ENCODE data around the gene CAMTA1. TPM values are rescaled to one million over a fixed set of nuclear protein-coding genes. Genes with fewer than 3 reads are reported as not detected.

Gene CAMTA1
- polyA plus RNA-seq, 2 donors: 61.1 to 75.0 TPM

DNA sequence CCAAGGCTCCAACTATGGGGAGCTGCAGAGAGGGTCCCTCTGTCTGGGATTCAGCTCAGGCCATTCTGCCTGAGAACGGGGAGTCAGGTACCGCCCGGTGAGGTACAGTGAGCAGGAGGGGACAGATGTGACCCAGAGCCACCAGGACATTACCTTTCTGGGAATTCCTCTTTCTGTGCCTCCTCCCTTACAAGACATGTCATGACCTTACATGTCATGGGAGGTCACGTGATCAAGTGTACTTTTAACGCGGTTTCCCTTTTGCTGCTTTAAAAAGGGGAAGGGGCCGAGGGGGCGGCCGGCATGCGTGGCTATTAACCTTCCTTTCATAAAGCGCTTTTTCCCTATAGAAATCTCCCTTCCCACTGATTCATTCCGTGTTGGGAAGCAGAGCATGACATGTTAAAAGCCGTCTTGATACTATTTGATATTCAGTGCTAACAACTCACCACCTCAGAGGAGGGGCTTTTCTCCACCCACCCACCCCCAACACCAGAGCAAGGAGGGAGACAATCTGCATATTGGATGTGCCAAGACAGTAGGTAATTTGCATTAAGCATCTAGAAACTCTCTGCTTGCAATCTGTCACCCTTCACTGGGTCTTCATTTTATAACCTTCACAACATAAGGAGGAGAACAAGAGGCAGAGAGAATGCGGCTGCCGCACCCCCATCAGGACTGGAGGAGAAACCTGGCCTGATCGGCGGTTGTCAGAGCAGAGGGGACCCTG lies 872.2 kb downstream of the CAMTA1 start:
- H3K36me3 ChIP-seq (ENCODE audit: control insufficient read depth in 2 of 2, insufficient read depth in 2 of 2, low read length in 1 of 2): no peaks in the 10 kb centered on the region
- H3K27me3 ChIP-seq (ENCODE audit: control insufficient read depth in 1 of 2, insufficient read depth in 2 of 2, low read length in 2 of 2): no peaks in the 10 kb centered on the region
- H3K4me1 ChIP-seq (ENCODE audit: control insufficient read depth in 2 of 2, insufficient read depth in 2 of 2, low read length in 1 of 2): no peaks in the 10 kb centered on the region
- no peak overlapping the region for H3K4me3 ChIP-seq (ENCODE audit: low read depth in 1 of 2, low read length in 2 of 2)
- H3K27ac ChIP-seq (ENCODE audit: low read depth in 2 of 2, low read length in 1 of 2): no peak overlapping the region
- WGBS, 2 donors: 66 to 72% methylated on average over 17 of the region's 17 CpGs
- no peaks in the 10 kb centered on the region for H3K9me3 ChIP-seq (ENCODE audit: control insufficient read depth in 2 of 2, insufficient read depth in 1 of 2, low read depth in 1 of 2, low read length in 1 of 2)

GRCh38 chr1:7658099-7658498 lies 872.8 kb downstream of the CAMTA1 start:
- 81 to 85% methylated on average over 7 of the region's 7 CpGs for WGBS, 2 donors
- Histone ChIP-seq H3K4me3 (ENCODE audit: low read depth in 1 of 2, low read length in 2 of 2) (no peak overlapping the region), H3K36me3 (ENCODE audit: control insufficient read depth in 2 of 2, insufficient read depth in 2 of 2, low read length in 1 of 2) (no peaks in the 10 kb centered on the region), H3K27me3 (ENCODE audit: control insufficient read depth in 1 of 2, insufficient read depth in 2 of 2, low read length in 2 of 2) (no peaks in the 10 kb centered on the region), H3K27ac (ENCODE audit: low read depth in 2 of 2, low read length in 1 of 2) (no peak overlapping the region), H3K4me1 (ENCODE audit: control insufficient read depth in 2 of 2, insufficient read depth in 2 of 2, low read length in 1 of 2) (no peaks in the 10 kb centered on the region), H3K9me3 (ENCODE audit: control insufficient read depth in 2 of 2, insufficient read depth in 1 of 2, low read depth in 1 of 2, low read length in 1 of 2) (no peaks in the 10 kb centered on the region)

- Histone ChIP-seq H3K9me3 (ENCODE audit: control insufficient read depth in 2 of 2, insufficient read depth in 1 of 2, low read depth in 1 of 2, low read length in 1 of 2) (no peaks in the 10 kb centered on the region), H3K36me3 (ENCODE audit: control insufficient read depth in 2 of 2, insufficient read depth in 2 of 2, low read length in 1 of 2) (no peaks in the 10 kb centered on the region), H3K27me3 (ENCODE audit: control insufficient read depth in 1 of 2, insufficient read depth in 2 of 2, low read length in 2 of 2) (no peaks in the 10 kb centered on the region), H3K4me1 (ENCODE audit: control insufficient read depth in 2 of 2, insufficient read depth in 2 of 2, low read length in 1 of 2) (no peaks in the 10 kb centered on the region), H3K27ac (ENCODE audit: low read depth in 2 of 2, low read length in 1 of 2) (no peak overlapping the region), H3K4me3 (ENCODE audit: low read depth in 1 of 2, low read length in 2 of 2) (no peak overlapping the region)
- WGBS, 2 donors: 83 to 87% methylated on average over 6 of the region's 6 CpGs
Measured at GRCh38 chr1:7659514-7659913, 874.3 kb downstream of the CAMTA1 start.

DNA sequence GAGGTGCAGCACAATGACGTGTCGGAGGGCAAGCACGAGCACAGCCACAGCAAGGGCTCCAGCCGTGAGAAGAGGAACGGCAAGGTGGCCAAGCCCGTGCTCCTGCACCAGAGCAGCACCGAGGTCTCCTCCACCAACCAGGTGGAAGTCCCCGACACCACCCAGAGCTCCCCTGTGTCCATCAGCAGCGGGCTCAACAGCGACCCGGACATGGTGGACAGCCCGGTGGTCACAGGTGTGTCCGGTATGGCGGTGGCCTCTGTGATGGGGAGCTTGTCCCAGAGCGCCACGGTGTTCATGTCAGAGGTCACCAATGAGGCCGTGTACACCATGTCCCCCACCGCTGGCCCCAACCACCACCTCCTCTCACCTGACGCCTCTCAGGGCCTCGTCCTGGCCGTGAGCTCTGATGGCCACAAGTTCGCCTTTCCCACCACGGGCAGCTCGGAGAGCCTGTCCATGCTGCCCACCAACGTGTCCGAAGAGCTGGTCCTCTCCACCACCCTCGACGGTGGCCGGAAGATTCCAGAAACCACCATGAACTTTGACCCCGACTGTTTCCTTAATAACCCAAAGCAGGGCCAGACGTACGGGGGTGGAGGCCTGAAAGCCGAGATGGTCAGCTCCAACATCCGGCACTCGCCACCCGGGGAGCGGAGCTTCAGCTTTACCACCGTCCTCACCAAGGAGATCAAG lies 878.3 kb downstream of the CAMTA1 start:
- Histone ChIP-seq H3K36me3 (ENCODE audit: control insufficient read depth in 2 of 2, insufficient read depth in 2 of 2, low read length in 1 of 2) (no peaks in the 10 kb centered on the region), H3K9me3 (ENCODE audit: control insufficient read depth in 2 of 2, insufficient read depth in 1 of 2, low read depth in 1 of 2, low read length in 1 of 2) (no peaks in the 10 kb centered on the region), H3K27me3 (ENCODE audit: control insufficient read depth in 1 of 2, insufficient read depth in 2 of 2, low read length in 2 of 2) (no peaks in the 10 kb centered on the region), H3K4me3 (ENCODE audit: low read depth in 1 of 2, low read length in 2 of 2) (no peak overlapping the region), H3K27ac (ENCODE audit: low read depth in 2 of 2, low read length in 1 of 2) (no peak overlapping the region), H3K4me1 (ENCODE audit: control insufficient read depth in 2 of 2, insufficient read depth in 2 of 2, low read length in 1 of 2) (peaks cover 0 to 3% of the 10 kb centered on the region in 2 donors)
- WGBS, 2 donors: 91% methylated on average over 38 of the region's 38 CpGs

- 87 to 90% methylated on average over 46 to 48 of the region's 48 CpGs for WGBS, 2 donors
- no peaks in the 10 kb centered on the region for H3K36me3 ChIP-seq (ENCODE audit: control insufficient read depth in 2 of 2, insufficient read depth in 2 of 2, low read length in 1 of 2)
- H3K4me1 ChIP-seq (ENCODE audit: control insufficient read depth in 2 of 2, insufficient read depth in 2 of 2, low read length in 1 of 2): peaks cover 0 to 3% of the 10 kb centered on the region in 2 donors
- H3K27ac ChIP-seq (ENCODE audit: low read depth in 2 of 2, low read length in 1 of 2): no peak overlapping the region
- no peaks in the 10 kb centered on the region for H3K27me3 ChIP-seq (ENCODE audit: control insufficient read depth in 1 of 2, insufficient read depth in 2 of 2, low read length in 2 of 2)
- no peak overlapping the region for H3K4me3 ChIP-seq (ENCODE audit: low read depth in 1 of 2, low read length in 2 of 2)
- no peaks in the 10 kb centered on the region for H3K9me3 ChIP-seq (ENCODE audit: control insufficient read depth in 2 of 2, insufficient read depth in 1 of 2, low read depth in 1 of 2, low read length in 1 of 2)
Measured at GRCh38 chr1:7664147-7664892, 879.1 kb downstream of the CAMTA1 start.

GRCh38 chr1:7664893-7665250 lies 879.6 kb downstream of the CAMTA1 start:
- Histone ChIP-seq H3K4me3 (ENCODE audit: low read depth in 1 of 2, low read length in 2 of 2) (no peak overlapping the region), H3K36me3 (ENCODE audit: control insufficient read depth in 2 of 2, insufficient read depth in 2 of 2, low read length in 1 of 2) (no peaks in the 10 kb centered on the region), H3K4me1 (ENCODE audit: control insufficient read depth in 2 of 2, insufficient read depth in 2 of 2, low read length in 1 of 2) (peaks cover 0 to 7% of the 10 kb centered on the region in 2 donors), H3K27ac (ENCODE audit: low read depth in 2 of 2, low read length in 1 of 2) (no peak overlapping the region), H3K27me3 (ENCODE audit: control insufficient read depth in 1 of 2, insufficient read depth in 2 of 2, low read length in 2 of 2) (no peaks in the 10 kb centered on the region), H3K9me3 (ENCODE audit: control insufficient read depth in 2 of 2, insufficient read depth in 1 of 2, low read depth in 1 of 2, low read length in 1 of 2) (no peaks in the 10 kb centered on the region)
- 90 to 93% methylated on average over 21 of the region's 21 CpGs for WGBS, 2 donors

GRCh38 chr1:7666249-7666648 lies 881.0 kb downstream of the CAMTA1 start:
- WGBS, 2 donors: 69% methylated on average over 6 of the region's 6 CpGs

GRCh38 chr1:7667159-7667558 lies 881.9 kb downstream of the CAMTA1 start:
- 79 to 80% methylated on average over 11 of the region's 11 CpGs for WGBS, 2 donors
- Histone ChIP-seq H3K27ac (ENCODE audit: low read depth in 2 of 2, low read length in 1 of 2) (no peak overlapping the region), H3K9me3 (ENCODE audit: control insufficient read depth in 2 of 2, insufficient read depth in 1 of 2, low read depth in 1 of 2, low read length in 1 of 2) (no peaks in the 10 kb centered on the region), H3K36me3 (ENCODE audit: control insufficient read depth in 2 of 2, insufficient read depth in 2 of 2, low read length in 1 of 2) (no peaks in the 10 kb centered on the region), H3K4me1 (ENCODE audit: control insufficient read depth in 2 of 2, insufficient read depth in 2 of 2, low read length in 1 of 2) (peaks cover 0 to 7% of the 10 kb centered on the region in 2 donors), H3K27me3 (ENCODE audit: control insufficient read depth in 1 of 2, insufficient read depth in 2 of 2, low read length in 2 of 2) (no peaks in the 10 kb centered on the region), H3K4me3 (ENCODE audit: low read depth in 1 of 2, low read length in 2 of 2) (no peak overlapping the region)

More at GRCh38 chr1:7666249-7666648, 881.0 kb downstream of the CAMTA1 start:
- H3K4me1 ChIP-seq (ENCODE audit: control insufficient read depth in 2 of 2, insufficient read depth in 2 of 2, low read length in 1 of 2): peaks cover 0 to 7% of the 10 kb centered on the region in 2 donors
- no peak overlapping the region for H3K27ac ChIP-seq (ENCODE audit: low read depth in 2 of 2, low read length in 1 of 2)
- no peaks in the 10 kb centered on the region for H3K9me3 ChIP-seq (ENCODE audit: control insufficient read depth in 2 of 2, insufficient read depth in 1 of 2, low read depth in 1 of 2, low read length in 1 of 2)
- no peak overlapping the region for H3K4me3 ChIP-seq (ENCODE audit: low read depth in 1 of 2, low read length in 2 of 2)
- no peaks in the 10 kb centered on the region for H3K36me3 ChIP-seq (ENCODE audit: control insufficient read depth in 2 of 2, insufficient read depth in 2 of 2, low read length in 1 of 2)
- H3K27me3 ChIP-seq (ENCODE audit: control insufficient read depth in 1 of 2, insufficient read depth in 2 of 2, low read length in 2 of 2): no peaks in the 10 kb centered on the region

DNA sequence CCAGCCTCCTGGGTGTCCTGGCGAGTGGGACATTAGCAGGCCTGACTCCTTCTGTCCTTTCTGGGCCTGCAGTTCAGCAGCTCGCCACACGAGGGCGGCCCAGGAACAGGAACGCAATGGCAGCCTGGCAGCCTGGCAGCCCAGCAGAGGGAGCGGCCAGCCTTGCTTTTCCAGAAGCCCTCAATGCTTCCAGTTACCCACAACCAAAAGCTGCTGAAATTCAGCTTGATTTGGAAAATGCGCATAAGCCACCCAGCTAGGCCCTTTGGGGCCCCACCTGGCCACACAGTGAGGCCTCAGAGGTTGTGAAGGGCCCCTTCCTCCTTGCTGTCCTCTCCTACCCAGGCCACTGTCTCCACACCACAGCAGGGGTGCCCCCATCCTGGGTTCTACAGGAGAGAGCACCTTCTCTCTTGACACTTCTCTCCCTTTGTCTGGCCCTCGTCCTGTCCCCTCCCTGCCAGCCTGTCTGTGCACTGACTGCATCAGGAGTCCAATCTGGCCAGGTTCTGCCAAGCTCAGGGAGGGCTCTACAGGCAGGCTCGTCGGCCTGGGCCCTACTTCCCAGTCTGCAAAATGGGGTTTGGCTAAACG lies 882.5 kb downstream of the CAMTA1 start:
- no peak overlapping the region for H3K4me3 ChIP-seq (ENCODE audit: low read depth in 1 of 2, low read length in 2 of 2)
- no peaks in the 10 kb centered on the region for H3K9me3 ChIP-seq (ENCODE audit: control insufficient read depth in 2 of 2, insufficient read depth in 1 of 2, low read depth in 1 of 2, low read length in 1 of 2)
- no peak overlapping the region for H3K27ac ChIP-seq (ENCODE audit: low read depth in 2 of 2, low read length in 1 of 2)
- peaks cover 0 to 7% of the 10 kb centered on the region in 2 donors for H3K4me1 ChIP-seq (ENCODE audit: control insufficient read depth in 2 of 2, insufficient read depth in 2 of 2, low read length in 1 of 2)
- no peaks in the 10 kb centered on the region for H3K36me3 ChIP-seq (ENCODE audit: control insufficient read depth in 2 of 2, insufficient read depth in 2 of 2, low read length in 1 of 2)
- no peaks in the 10 kb centered on the region for H3K27me3 ChIP-seq (ENCODE audit: control insufficient read depth in 1 of 2, insufficient read depth in 2 of 2, low read length in 2 of 2)
- 18 to 22% methylated on average over 11 of the region's 11 CpGs for WGBS, 2 donors
